Mucosa of descending colon (tissue), 3 donors: ENCODE results near the gene AK4. TPM values are rescaled to one million over a fixed set of nuclear protein-coding genes. Genes with fewer than 3 reads are reported as not detected.

Experiments used
- ATAC-seq: fragments of 200-7000 bp; cut with Tn5 transposase; one replicate; pipeline ENCODE4 v1.9.1; 2020; ENCODE audit warnings: mild to moderate bottlenecking, moderate library complexity
- DNase-seq, 3 donors: peaks; one replicate each; pipeline ENCODE4 v3.0.0-alpha.2; 2020
- H3K36me3 ChIP-seq: fragments of 200-600 bp; one replicate; pipeline ENCODE4 v1.8.0; 2021; ENCODE audit warnings: low read depth, mild to moderate bottlenecking
- H3K4me1 ChIP-seq: fragments of 200-600 bp; one replicate; pipeline ENCODE4 v1.8.0; 2021; ENCODE audit warnings: low read depth, mild to moderate bottlenecking
- H3K4me3 ChIP-seq: fragments of 200-600 bp; one replicate; pipeline ENCODE4 v1.8.0; 2021; ENCODE audit warnings: mild to moderate bottlenecking
- H3K9me3 ChIP-seq: fragments of 200-600 bp; one replicate; pipeline ENCODE4 v1.8.0; 2021; ENCODE audit warnings: mild to moderate bottlenecking
- intact Hi-C, 2 donors: fragments of 100-400 bp; cut with DNase I in 1 of 2; cut with micrococcal nuclease in 1 of 2; formaldehyde crosslinking; loops; one replicate each; pipeline versions ENCODE4 v1.11.0 to v1.11.1; 2022; cut with DNase I, micrococcal nuclease
- total RNA-seq, 3 donors: library from RNA; stranded (reverse); fragmentation: NEBNext Ultra II Directional in 2 of 3; extraction: Animal tissue kit (Norgen Biotek cat#: 25700) in 2 of 3; gene quantifications; one replicate each; pipeline versions ENCODE4 v1.2.1 to v1.2.4, GENCODE V29; 2021 to 2023
- TF ChIP-seq, protein P1 (sequence below): fragments of 200-600 bp; IDR thresholded peaks from one replicate; pipeline ENCODE4 v1.8.0; 2022; ENCODE audit warnings: antibody characterized with exemption, mild to moderate bottlenecking
- donor health status: DM: no; HTN: no; CAD: no; lungs with moderate emphysema.
- donor health status: DM: no; HTN: no; CAD: no.
- donor health status: DM: no; HTN: yes; CAD: no.

Gene AK4
- total RNA-seq, 3 donors from 2014 or later: 27.1 to 72.8 (median 47.9) TPM

GRCh38 chr1:65148548-65149350 is 746 bp downstream of the AK4 start:
- H3K9me3 ChIP-seq: no peaks in the 10 kb centered on the region
- H3K36me3 ChIP-seq: no peaks in the 10 kb centered on the region
- TF ChIP-seq, protein P1, sequence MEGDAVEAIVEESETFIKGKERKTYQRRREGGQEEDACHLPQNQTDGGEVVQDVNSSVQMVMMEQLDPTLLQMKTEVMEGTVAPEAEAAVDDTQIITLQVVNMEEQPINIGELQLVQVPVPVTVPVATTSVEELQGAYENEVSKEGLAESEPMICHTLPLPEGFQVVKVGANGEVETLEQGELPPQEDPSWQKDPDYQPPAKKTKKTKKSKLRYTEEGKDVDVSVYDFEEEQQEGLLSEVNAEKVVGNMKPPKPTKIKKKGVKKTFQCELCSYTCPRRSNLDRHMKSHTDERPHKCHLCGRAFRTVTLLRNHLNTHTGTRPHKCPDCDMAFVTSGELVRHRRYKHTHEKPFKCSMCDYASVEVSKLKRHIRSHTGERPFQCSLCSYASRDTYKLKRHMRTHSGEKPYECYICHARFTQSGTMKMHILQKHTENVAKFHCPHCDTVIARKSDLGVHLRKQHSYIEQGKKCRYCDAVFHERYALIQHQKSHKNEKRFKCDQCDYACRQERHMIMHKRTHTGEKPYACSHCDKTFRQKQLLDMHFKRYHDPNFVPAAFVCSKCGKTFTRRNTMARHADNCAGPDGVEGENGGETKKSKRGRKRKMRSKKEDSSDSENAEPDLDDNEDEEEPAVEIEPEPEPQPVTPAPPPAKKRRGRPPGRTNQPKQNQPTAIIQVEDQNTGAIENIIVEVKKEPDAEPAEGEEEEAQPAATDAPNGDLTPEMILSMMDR: no peak
- ATAC-seq (peak; percentile 56), DNase-seq (peak; percentile 43 to 69 (median 63))
- peak overlapping the region; percentile 33 for H3K4me3 ChIP-seq
- no peaks in the 10 kb centered on the region for H3K4me1 ChIP-seq
- intact Hi-C loops: no loop called here

DNA sequence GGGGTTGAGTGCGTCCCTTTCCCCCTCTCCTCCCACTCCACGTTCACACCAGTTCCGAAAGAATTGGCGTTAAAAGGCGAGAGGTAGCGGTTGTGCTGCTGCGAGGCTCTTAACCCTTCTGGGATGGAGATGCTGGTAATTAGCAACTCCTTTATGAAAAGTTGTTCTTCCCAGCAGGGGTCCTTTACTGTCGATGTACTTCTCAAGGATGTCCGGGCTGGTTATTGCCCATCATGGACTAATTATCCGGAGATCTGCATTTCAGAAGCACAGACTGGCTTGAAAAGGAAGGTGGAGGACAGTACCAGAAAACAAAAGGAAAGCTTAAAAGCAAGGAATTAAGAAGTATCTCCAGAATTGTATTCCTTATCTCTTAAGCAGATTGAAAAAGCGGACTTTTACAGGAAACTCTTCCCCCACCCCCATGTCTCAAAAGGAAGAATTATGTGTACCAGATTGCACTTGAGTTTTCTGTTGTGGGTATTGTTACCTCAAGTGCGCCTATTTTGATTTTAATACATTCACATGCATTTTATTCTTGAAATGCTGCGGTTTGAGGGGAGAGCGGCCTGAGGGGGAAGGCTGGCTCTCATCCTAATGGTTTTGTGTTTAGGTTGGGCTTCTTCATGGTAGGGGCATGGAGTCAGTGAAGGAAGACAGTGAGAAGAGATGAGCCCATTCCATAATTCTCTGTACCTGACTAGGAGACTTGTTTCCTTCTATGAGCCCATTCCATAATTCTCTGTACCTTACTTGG is 1.5 kb downstream of the AK4 start:
- Histone ChIP-seq H3K4me1 (no peaks in the 10 kb centered on the region), H3K9me3 (no peaks in the 10 kb centered on the region), H3K4me3 (no peak overlapping the region), H3K36me3 (no peaks in the 10 kb centered on the region)
- intact Hi-C loops: no loop called here
- no peak for DNase-seq
- ATAC-seq: no peak
- TF ChIP-seq, protein P1: no peak

- Histone ChIP-seq H3K36me3 (no peaks in the 10 kb centered on the region), H3K4me1 (no peaks in the 10 kb centered on the region), H3K9me3 (no peaks in the 10 kb centered on the region), H3K4me3 (no peak overlapping the region)
- TF ChIP-seq, protein P1: no peak
- no peak for DNase-seq
- ATAC-seq: no peak
- intact Hi-C loops: no loop called here
Measured at GRCh38 chr1:65150108-65150463, 2.1 kb downstream of the AK4 start.

- ATAC-seq (no peak), DNase-seq (no peak)
- H3K4me1 ChIP-seq: no peaks in the 10 kb centered on the region
- TF ChIP-seq, protein P1: no peak
- H3K36me3 ChIP-seq: no peaks in the 10 kb centered on the region
- H3K9me3 ChIP-seq: no peaks in the 10 kb centered on the region
- no peak overlapping the region for H3K4me3 ChIP-seq
- intact Hi-C loops: no loop called here
Measured at GRCh38 chr1:65150583-65151263, 2.7 kb downstream of the AK4 start.

DNA sequence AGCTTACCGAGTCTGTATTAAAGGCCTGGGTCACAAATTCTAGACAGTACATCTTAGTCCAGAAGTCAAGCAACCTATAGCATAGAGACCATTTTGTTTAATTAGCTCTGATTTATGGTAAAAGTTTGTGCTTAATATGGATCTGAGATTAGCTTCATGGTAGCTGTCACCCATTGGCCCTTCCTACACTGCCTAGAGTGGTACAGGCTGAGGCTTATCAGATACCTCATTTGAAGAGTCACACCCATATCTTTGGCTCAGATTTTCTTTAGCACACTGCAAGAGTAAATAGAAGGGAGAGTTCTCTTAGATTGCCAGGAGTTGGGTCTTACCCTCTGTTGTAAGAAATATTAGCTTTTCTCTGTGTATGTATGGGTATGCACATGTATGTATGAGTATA is 3.6 kb downstream of the AK4 start:
- intact Hi-C loops: no loop called here
- DNase-seq (no peak), ATAC-seq (peak; percentile 50)
- H3K4me1 ChIP-seq: no peaks in the 10 kb centered on the region
- H3K4me3 ChIP-seq: no peak overlapping the region
- no peaks in the 10 kb centered on the region for H3K36me3 ChIP-seq
- TF ChIP-seq, protein P1: no peak
- H3K9me3 ChIP-seq: no peaks in the 10 kb centered on the region
